ENCODE measurements around the gene PTGES3.

Gene PTGES3

DNA sequence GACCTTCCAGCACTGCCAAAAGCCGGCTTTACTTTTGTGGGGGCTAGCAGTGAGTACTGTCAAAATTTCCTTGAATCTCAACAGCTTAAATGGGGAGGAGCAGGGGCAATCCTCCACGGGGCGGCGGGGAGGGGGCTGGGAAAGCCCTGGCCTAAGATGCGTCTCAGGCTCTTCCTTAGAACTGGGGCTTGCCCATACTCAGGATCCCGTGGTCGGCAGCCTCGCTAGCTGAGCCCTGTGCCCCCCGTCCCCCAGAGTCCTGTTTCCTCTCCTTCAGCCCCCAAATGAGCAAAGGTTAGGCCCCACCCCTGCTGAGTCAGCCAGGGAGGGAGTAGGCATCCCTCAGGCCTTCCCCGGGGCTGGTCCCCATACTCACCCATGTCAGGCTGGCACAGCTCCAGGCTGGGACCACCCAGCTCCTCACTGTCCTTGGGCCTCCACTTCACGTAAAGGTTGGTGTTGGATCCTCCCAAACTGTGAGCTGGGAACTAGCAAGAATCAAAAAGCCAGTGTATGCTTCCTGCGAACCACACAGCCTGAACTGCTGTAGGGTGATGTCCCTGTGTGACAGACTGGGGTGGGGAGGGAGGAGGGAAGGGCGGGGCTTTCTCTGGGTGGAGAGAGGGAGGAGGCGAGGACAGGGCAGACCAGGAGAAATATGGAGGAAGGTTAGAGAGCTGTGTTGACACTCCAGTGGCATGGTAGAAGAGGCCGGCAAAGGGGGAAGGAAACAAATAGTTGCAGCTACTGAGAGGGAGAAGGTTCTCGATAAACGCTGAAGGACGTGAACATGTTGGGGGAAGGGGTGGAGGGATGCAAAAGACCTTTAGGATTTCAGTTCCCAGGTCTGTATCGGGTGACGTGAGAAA, 52.0 kb downstream of the PTGES3 start:
- Histone ChIP-seq H3K9me2 (ENCODE audit: low read depth, low read length) (no peaks in the 10 kb centered on the region), H3K9me3 (ENCODE audit: low read length) (no peaks in the 10 kb centered on the region), H3F3A (ENCODE audit: insufficient read depth, low read length) (0 out of 2 replicates have a peak, but pooled peaks cover 15% of the 10 kb centered on the region), H3K4me2 (ENCODE audit: low read length) (peak overlapping the region; percentile 96), H3K79me2 (ENCODE audit: insufficient read depth, low read length) (no peaks in the 10 kb centered on the region), H3K4me3 (ENCODE audit: low read depth, low read length, poor library complexity, severe bottlenecking) (peak overlapping the region; percentile 83), H3K36me3 (ENCODE audit: insufficient read depth, low read length) (peaks cover 39% of the 10 kb centered on the region), H3K27me3 (ENCODE audit: insufficient read depth, low read length) (no peaks in the 10 kb centered on the region), H3K9ac (ENCODE audit: low read length) (peak overlapping the region; percentile 86), H2AFZ (ENCODE audit: low read length) (no peak overlapping the region), H4K20me1 (ENCODE audit: insufficient read depth, low read length) (no peaks in the 10 kb centered on the region), H3K4me1 (ENCODE audit: insufficient read depth, low read length, severe bottlenecking) (peaks cover 52% of the 10 kb centered on the region), H3K27ac (ENCODE audit: low read depth, low read length, poor library complexity, severe bottlenecking) (peak overlapping the region; percentile 96)
- TF ChIP-seq, protein P1, sequence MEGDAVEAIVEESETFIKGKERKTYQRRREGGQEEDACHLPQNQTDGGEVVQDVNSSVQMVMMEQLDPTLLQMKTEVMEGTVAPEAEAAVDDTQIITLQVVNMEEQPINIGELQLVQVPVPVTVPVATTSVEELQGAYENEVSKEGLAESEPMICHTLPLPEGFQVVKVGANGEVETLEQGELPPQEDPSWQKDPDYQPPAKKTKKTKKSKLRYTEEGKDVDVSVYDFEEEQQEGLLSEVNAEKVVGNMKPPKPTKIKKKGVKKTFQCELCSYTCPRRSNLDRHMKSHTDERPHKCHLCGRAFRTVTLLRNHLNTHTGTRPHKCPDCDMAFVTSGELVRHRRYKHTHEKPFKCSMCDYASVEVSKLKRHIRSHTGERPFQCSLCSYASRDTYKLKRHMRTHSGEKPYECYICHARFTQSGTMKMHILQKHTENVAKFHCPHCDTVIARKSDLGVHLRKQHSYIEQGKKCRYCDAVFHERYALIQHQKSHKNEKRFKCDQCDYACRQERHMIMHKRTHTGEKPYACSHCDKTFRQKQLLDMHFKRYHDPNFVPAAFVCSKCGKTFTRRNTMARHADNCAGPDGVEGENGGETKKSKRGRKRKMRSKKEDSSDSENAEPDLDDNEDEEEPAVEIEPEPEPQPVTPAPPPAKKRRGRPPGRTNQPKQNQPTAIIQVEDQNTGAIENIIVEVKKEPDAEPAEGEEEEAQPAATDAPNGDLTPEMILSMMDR (IDR thresholded peaks at IDR 0.05; ENCODE audit: low read length), result no peak
- TF ChIP-seq EZH2 (IDR thresholded peaks at IDR 0.05; ENCODE audit: borderline replicate concordance, low read length), result no peak

DNA sequence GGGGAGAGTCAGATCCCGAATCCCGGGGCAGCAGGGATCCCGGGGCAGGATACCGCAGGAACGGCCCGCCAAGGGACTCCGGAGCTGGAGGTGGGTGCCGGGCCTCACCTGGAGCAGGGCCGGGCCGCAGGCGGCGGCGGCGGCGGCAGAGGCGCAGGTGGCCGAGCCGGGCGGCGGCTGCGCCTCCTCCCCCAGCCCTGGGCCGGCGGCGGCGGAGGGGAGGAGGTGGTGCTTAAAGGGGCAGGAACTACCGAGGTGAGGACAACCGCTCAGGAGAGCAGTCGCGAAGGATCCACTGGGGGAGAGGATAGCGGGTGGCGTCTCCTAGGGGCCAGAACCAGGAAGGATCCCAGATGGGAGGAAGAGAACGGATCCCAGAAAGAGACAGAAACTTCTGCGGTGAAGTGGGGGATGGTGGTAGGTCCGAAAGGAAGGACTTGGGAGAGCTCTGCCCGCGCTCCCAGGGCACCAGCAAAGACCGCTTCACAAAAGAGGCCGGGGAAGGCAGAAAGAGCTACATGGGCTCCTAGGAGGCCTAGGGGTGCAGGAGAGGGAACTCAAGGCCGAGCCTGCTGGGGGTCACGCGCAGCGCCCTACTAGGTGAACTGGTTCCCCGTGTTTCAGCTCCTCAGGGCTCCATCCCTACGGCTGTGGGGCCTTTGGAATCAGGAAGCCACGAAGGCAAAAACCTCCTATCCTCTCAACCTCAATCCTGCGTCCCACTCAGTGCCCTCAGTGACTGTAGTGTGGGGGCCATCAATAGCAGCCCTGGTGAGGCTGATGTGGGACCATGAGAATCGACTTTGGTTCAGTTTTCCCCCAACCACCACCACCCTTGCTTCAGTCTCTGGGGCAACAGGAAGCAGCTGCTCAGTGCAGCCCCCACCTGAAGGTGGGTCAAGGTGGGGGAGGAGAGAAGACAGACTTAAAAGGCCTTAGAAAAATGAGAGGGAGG, 53.0 kb downstream of the PTGES3 start:
- TF ChIP-seq EZH2 (IDR thresholded peaks at IDR 0.05; ENCODE audit: borderline replicate concordance, low read length), result no peak
- TF ChIP-seq, protein P1 (IDR thresholded peaks at IDR 0.05; ENCODE audit: low read length), result 0 out of 2 replicates have a peak, but pooled peaks have one; percentile 7
- Histone ChIP-seq H3K9ac (ENCODE audit: low read length) (peak overlapping the region; percentile 86), H3K4me1 (ENCODE audit: insufficient read depth, low read length, severe bottlenecking) (peaks cover 59% of the 10 kb centered on the region), H3K9me3 (ENCODE audit: low read length) (no peaks in the 10 kb centered on the region), H3F3A (ENCODE audit: insufficient read depth, low read length) (0 out of 2 replicates have a peak, but pooled peaks cover 15% of the 10 kb centered on the region), H3K4me3 (ENCODE audit: low read depth, low read length, poor library complexity, severe bottlenecking) (peak overlapping the region; percentile 83), H2AFZ (ENCODE audit: low read length) (no peak overlapping the region), H3K4me2 (ENCODE audit: low read length) (peak overlapping the region; percentile 96), H3K27ac (ENCODE audit: low read depth, low read length, poor library complexity, severe bottlenecking) (peak overlapping the region; percentile 96), H3K27me3 (ENCODE audit: insufficient read depth, low read length) (no peaks in the 10 kb centered on the region), H3K36me3 (ENCODE audit: insufficient read depth, low read length) (peaks cover 32% of the 10 kb centered on the region), H4K20me1 (ENCODE audit: insufficient read depth, low read length) (no peaks in the 10 kb centered on the region), H3K79me2 (ENCODE audit: insufficient read depth, low read length) (no peaks in the 10 kb centered on the region), H3K9me2 (ENCODE audit: low read depth, low read length) (no peaks in the 10 kb centered on the region)

DNA sequence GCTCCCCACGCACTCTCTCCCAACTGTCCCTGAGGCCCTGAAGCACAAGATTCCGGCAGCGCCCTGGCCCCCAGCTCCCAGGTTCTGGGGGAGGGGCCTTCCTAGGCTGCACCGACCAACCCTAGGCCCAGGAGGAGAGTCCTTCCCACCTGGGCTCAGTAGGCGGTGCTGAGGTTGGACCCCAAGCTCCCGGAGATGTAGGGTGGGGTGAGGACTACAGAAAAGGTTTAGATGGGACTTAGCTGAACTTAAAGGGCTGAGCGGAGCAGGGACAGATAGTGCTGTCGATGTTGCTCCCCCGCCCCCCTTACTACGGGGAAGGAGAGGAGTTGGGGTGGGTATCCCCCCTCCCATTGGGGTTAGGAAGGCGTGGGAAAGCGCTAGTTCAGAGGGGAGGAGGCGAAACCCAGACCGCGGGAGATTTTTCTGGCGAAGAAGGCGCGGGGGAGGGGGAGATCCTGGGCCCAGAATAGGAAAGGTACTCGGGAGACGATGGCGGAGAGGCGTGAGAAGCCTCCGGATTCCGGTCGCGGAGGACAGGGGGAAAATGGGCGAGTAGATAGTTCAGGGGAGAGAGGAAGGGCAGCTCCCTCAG, 53.7 kb downstream of the PTGES3 start:
- Histone ChIP-seq H3K36me3 (ENCODE audit: insufficient read depth, low read length) (peaks cover 24% of the 10 kb centered on the region), H3K4me1 (ENCODE audit: insufficient read depth, low read length, severe bottlenecking) (peaks cover 59% of the 10 kb centered on the region), H3K9me2 (ENCODE audit: low read depth, low read length) (no peaks in the 10 kb centered on the region), H3K27ac (ENCODE audit: low read depth, low read length, poor library complexity, severe bottlenecking) (peak overlapping the region; percentile 80), H3K79me2 (ENCODE audit: insufficient read depth, low read length) (peaks cover 6% of the 10 kb centered on the region), H3K9me3 (ENCODE audit: low read length) (no peaks in the 10 kb centered on the region), H3K27me3 (ENCODE audit: insufficient read depth, low read length) (no peaks in the 10 kb centered on the region), H4K20me1 (ENCODE audit: insufficient read depth, low read length) (no peaks in the 10 kb centered on the region), H3F3A (ENCODE audit: insufficient read depth, low read length) (0 out of 2 replicates have a peak, but pooled peaks cover 15% of the 10 kb centered on the region), H3K4me3 (ENCODE audit: low read depth, low read length, poor library complexity, severe bottlenecking) (peak overlapping the region; percentile 83), H3K9ac (ENCODE audit: low read length) (peak overlapping the region; percentile 86), H3K4me2 (ENCODE audit: low read length) (peak overlapping the region; percentile 96), H2AFZ (ENCODE audit: low read length) (no peak overlapping the region)
- TF ChIP-seq, protein P1 (IDR thresholded peaks at IDR 0.05; ENCODE audit: low read length), result no peak
- no peak for TF ChIP-seq EZH2 (IDR thresholded peaks at IDR 0.05; ENCODE audit: borderline replicate concordance, low read length)

Measured in OCI-LY1 (cell line).